Ovary (tissue), 9 donors: ENCODE measurements around the gene KCNJ5. TPM values are rescaled to one million over a fixed set of nuclear protein-coding genes. Genes with fewer than 3 reads are reported as not detected.

Source experiments
- DNase-seq, 5 donors: peaks; one replicate each; pipeline ENCODE4 v3.0.0-alpha.2; 2019 to 2020
- H3K27ac ChIP-seq, 2 donors: fragments of 200-600 bp; one replicate each; pipeline versions ENCODE4 v1.5.1 to v1.8.0; 2019 to 2022
- H3K27me3 ChIP-seq: fragments of 200-600 bp; one replicate; pipeline ENCODE4 v1.8.0; 2022
- H3K36me3 ChIP-seq: fragments of 200-600 bp; sonication (generic); one replicate; pipeline ENCODE4 v1.5.1; 2019
- H3K4me1 ChIP-seq: one replicate; pipeline ENCODE4 v1.8.1; 2013; ENCODE audit warnings: mild to moderate bottlenecking, moderate library complexity; ENCODE audit not compliant: insufficient read depth
- H3K4me3 ChIP-seq: fragments of 200-600 bp; sonication (generic); one replicate; pipeline ENCODE4 v1.5.1; 2017
- H3K9me3 ChIP-seq, 2 donors: fragments of 200-600 bp in 1 of 2; sonication (generic) in 1 of 2; one replicate each; pipeline versions ENCODE4 v1.5.1 to v1.8.1; 2013 to 2019; ENCODE audit warnings: mild to moderate bottlenecking in 1 of 2, moderate library complexity in 1 of 2
- EP300 ChIP-seq: sonication (generic); formaldehyde crosslinking; IDR thresholded peaks from one replicate; pipeline ENCODE4 v1.6.1; 2017; ENCODE audit warnings: antibody characterized with exemption
- POLR2A ChIP-seq: fragments of 450-650 bp; IDR thresholded peaks from one replicate; pipeline ENCODE4 v1.6.1; 2017; ENCODE audit warnings: antibody characterized with exemption, mild to moderate bottlenecking, moderate library complexity
- WGBS, 3 donors: extraction: QIAGEN DNeasy Blood & Tissue Kit in 1 of 3; methylation state at CpG; one replicate each; pipeline versions ENCODE4 v1.1.5 to v1.1.7; 2013 to 2017; 5-methylcytosine and 5-hydroxymethylcytosine counted together
- intact Hi-C, 4 donors: fragments of 100-400 bp; cut with DNase I; formaldehyde crosslinking; loops; one replicate each; pipeline versions ENCODE4 v1.11.0 to v1.15.1; 2022 to 2023
- polyA plus RNA-seq, 2 donors: library from polyadenylated mRNA; stranded (reverse); fragments of 200-250 nt in 1 of 2; fragments of 350-450 nt in 1 of 2; fragmentation: Illumina TruSeq in 1 of 2; extraction: RNeasy Lipid Tissue Mini Kit (QIAGEN cat#74804) in 1 of 2; gene quantifications; one replicate each; pipeline ENCODE4 v1.2.3, GENCODE V29; 2013 to 2014
- total RNA-seq, 7 donors: library from RNA; depleted of rRNA in 2 of 7; stranded (reverse); fragments of >200 nt in 2 of 7; fragmentation: NEBNext Ultra II Directional in 3 of 7; extraction: Animal tissue kit (Norgen Biotek cat#: 25700) in 3 of 7; gene quantifications; one replicate each; pipeline versions ENCODE4 v1.1.0 to v1.2.4, GENCODE V29; 2016 to 2023
- TF ChIP-seq, protein P1 (sequence below), 3 donors: fragments of 450-650 bp in 2 of 3; fragments of 200-600 bp in 1 of 3; IDR thresholded peaks; one replicate each; pipeline versions ENCODE4 v1.5.1 to v1.8.0; 2016 to 2022; ENCODE audit warnings: antibody characterized with exemption in 3 of 3, mild to moderate bottlenecking in 1 of 3
- donor health status: DM: no; HTN: no; CAD: no; lungs with moderate emphysema.
- donor health status: DM: no; HTN: no; CAD: no.
- donor health status: Bipolar disorder and iron deficiency.
- donor health status: DM: yes; HTN: yes; CAD: no.
- donor health status: DM: no; HTN: no; CAD: no.
- donor health status: DM: yes; HTN: yes; CAD: no.

The KCNJ5 gene
- total and polyA plus RNA-seq, 9 donors = 0.42 to 3.7 (median 2.0) TPM

DNA sequence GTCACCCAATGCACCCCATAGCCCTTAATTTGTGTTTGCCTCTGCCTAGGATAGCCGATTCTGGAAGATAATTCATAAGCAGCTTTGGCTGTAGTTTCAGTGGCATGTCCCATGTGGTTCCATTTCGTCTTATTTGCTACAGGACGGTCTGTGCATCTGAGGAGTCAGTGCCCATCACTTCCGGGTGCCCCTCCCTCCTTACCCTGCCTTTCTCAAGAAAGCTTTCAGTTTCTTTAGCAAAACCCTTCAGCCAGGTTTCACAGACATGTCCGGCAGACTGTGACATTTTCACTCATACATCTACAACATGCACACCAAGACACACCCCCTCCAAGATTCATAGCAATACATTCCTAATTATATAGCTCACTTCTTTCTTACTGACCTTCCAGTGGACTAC is 37.2 kb downstream of the KCNJ5 start:
- H3K27ac ChIP-seq = no peak overlapping the region
- no peaks in the 10 kb centered on the region for H3K9me3 ChIP-seq
- intact Hi-C loops = no loop called here
- H3K27me3 ChIP-seq = no peaks in the 10 kb centered on the region
- no peak overlapping the region for H3K4me3 ChIP-seq
- no peaks in the 10 kb centered on the region for H3K36me3 ChIP-seq
- WGBS, 3 donors = 71 to 81% (median 72%) methylated on average over 5 of the region's 5 CpGs
- TF ChIP-seq, protein P1, sequence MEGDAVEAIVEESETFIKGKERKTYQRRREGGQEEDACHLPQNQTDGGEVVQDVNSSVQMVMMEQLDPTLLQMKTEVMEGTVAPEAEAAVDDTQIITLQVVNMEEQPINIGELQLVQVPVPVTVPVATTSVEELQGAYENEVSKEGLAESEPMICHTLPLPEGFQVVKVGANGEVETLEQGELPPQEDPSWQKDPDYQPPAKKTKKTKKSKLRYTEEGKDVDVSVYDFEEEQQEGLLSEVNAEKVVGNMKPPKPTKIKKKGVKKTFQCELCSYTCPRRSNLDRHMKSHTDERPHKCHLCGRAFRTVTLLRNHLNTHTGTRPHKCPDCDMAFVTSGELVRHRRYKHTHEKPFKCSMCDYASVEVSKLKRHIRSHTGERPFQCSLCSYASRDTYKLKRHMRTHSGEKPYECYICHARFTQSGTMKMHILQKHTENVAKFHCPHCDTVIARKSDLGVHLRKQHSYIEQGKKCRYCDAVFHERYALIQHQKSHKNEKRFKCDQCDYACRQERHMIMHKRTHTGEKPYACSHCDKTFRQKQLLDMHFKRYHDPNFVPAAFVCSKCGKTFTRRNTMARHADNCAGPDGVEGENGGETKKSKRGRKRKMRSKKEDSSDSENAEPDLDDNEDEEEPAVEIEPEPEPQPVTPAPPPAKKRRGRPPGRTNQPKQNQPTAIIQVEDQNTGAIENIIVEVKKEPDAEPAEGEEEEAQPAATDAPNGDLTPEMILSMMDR (IDR thresholded peaks at IDR 0.05) = no peak
- no peak for TF ChIP-seq EP300
- no peak for TF ChIP-seq POLR2A
- no peak for DNase-seq
- H3K4me1 ChIP-seq = no peaks in the 10 kb centered on the region

- Histone ChIP-seq H3K36me3 (no peaks in the 10 kb centered on the region), H3K9me3 (no peaks in the 10 kb centered on the region), H3K27ac (no peak overlapping the region), H3K4me3 (no peak overlapping the region), H3K27me3 (no peaks in the 10 kb centered on the region), H3K4me1 (no peaks in the 10 kb centered on the region)
- TF ChIP-seq POLR2A (no peak), EP300 (no peak)
- TF ChIP-seq, protein P1 (IDR thresholded peaks at IDR 0.05) = no peak
- WGBS, 3 donors = 71 to 76% (median 72%) methylated on average over 5 of the region's 5 CpGs
- DNase-seq = no peak
- intact Hi-C loops = no loop called here
These were observed 38.3 kb downstream of the KCNJ5 start for GRCh38 chr11:128929468-128929867.

DNA sequence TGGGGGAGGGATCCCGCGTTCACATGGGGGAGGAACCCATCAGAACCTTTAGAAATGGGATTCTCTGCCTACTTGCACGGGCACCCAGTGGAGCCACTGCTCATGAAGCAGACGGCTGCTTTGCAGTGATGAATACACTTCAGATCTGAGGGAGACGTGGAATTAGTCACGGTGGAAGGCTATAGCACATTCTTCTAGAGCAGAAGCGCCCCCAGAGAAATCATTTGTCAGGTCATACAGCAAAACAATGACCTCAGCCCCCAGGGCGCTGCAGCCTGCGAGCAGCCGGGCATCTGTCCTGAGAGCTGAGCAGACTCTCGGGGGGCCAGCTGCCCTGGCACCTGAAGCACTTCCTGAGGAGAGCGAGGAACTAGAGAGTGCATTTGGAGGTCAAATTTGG is 38.8 kb downstream of the KCNJ5 start:
- Histone ChIP-seq H3K27me3 (no peaks in the 10 kb centered on the region), H3K4me3 (no peak overlapping the region), H3K27ac (no peak overlapping the region), H3K4me1 (no peaks in the 10 kb centered on the region), H3K36me3 (no peaks in the 10 kb centered on the region), H3K9me3 (no peaks in the 10 kb centered on the region)
- WGBS, 3 donors = 24 to 26% (median 25%) methylated on average over 12 of the region's 12 CpGs
- intact Hi-C loops = no loop called here
- no peak for DNase-seq
- no peak for TF ChIP-seq POLR2A
- TF ChIP-seq, protein P1 (IDR thresholded peaks at IDR 0.05) = no peak

DNA sequence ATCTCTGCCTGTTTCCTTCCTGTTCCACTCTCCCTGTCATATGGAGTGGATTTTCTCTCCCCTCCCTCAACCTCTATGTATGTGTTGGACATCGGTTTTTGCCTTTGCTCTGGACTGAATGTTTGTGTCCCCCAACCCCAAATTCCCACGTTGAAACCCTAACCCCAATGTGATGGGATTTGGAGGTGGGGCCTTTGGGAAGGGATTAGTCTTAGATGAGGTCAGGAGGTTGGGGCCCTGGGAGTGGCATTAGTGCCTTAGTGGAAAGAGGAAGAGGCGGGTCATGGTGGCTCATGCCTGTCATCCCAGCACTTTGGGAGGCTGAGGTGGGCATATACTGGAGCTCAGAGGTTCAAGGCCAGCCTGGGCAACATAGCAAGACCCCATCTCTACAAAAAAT is 39.9 kb downstream of the KCNJ5 start:
- Histone ChIP-seq H3K9me3 (no peaks in the 10 kb centered on the region), H3K36me3 (no peaks in the 10 kb centered on the region), H3K27ac (no peak overlapping the region), H3K4me3 (no peak overlapping the region), H3K27me3 (no peaks in the 10 kb centered on the region), H3K4me1 (no peaks in the 10 kb centered on the region)
- DNase-seq = no peak
- 71 to 81% (median 80%) methylated on average over 3 of the region's 3 CpGs for WGBS, 3 donors
- TF ChIP-seq POLR2A (no peak), EP300 (no peak)
- TF ChIP-seq, protein P1 (IDR thresholded peaks at IDR 0.05) = no peak
- intact Hi-C loops = no loop called here

DNA sequence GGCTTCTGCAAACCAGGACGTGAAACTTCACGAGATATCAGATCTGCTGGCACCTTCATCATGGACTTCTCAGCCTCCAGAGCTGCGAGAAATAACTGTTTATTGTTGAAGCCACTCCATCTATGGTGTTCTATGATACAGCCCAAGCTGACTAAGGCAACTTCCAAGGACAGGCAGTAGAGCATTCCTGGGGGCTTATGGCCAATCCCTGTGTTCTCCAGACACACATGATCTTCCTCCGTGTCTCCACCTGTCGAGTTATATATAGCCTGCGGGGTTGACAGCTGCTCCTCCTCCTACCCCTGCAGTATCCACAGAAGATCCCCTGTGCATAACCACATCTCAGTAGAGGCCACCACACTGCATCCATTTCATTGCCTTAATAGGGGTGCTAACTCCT is 40.5 kb downstream of the KCNJ5 start:
- H3K27ac ChIP-seq = no peak overlapping the region
- no peak for DNase-seq
- TF ChIP-seq, protein P1 (IDR thresholded peaks at IDR 0.05) = no peak
- TF ChIP-seq POLR2A = no peak
- TF ChIP-seq EP300 = no peak
- H3K9me3 ChIP-seq = no peaks in the 10 kb centered on the region
- intact Hi-C loops = no loop called here
- H3K27me3 ChIP-seq = no peaks in the 10 kb centered on the region
- no peak overlapping the region for H3K4me3 ChIP-seq
- no peaks in the 10 kb centered on the region for H3K36me3 ChIP-seq
- H3K4me1 ChIP-seq = no peaks in the 10 kb centered on the region
- 67 to 75% (median 70%) methylated on average over 6 of the region's 6 CpGs for WGBS, 3 donors
